Transverse colon (tissue), 3 donors: ENCODE data around the gene ARL8A.

Experiments used
- EP300 ChIP-seq: sonication (generic); formaldehyde crosslinking; IDR thresholded peaks from one replicate; pipeline ENCODE4 v1.6.1; 2017; ENCODE audit warnings: antibody characterized with exemption, low read depth
- TF ChIP-seq, protein P1 (sequence below), 5 experiments: fragments of 200-600 bp in 3 of 5; fragments of 450-650 bp in 2 of 5; sonication (generic) in 3 of 5; IDR thresholded peaks; 1 replicate in 2 of 5; 2 replicates in 3 of 5; pipeline ENCODE4 v1.5.1; 2016 to 2017; ENCODE audit warnings: antibody characterized with exemption in 5 of 5, inconsistent platforms in 3 of 5, mild to moderate bottlenecking in 2 of 5, moderate library complexity in 1 of 5

- no peak for TF ChIP-seq EP300
- TF ChIP-seq, protein P1, sequence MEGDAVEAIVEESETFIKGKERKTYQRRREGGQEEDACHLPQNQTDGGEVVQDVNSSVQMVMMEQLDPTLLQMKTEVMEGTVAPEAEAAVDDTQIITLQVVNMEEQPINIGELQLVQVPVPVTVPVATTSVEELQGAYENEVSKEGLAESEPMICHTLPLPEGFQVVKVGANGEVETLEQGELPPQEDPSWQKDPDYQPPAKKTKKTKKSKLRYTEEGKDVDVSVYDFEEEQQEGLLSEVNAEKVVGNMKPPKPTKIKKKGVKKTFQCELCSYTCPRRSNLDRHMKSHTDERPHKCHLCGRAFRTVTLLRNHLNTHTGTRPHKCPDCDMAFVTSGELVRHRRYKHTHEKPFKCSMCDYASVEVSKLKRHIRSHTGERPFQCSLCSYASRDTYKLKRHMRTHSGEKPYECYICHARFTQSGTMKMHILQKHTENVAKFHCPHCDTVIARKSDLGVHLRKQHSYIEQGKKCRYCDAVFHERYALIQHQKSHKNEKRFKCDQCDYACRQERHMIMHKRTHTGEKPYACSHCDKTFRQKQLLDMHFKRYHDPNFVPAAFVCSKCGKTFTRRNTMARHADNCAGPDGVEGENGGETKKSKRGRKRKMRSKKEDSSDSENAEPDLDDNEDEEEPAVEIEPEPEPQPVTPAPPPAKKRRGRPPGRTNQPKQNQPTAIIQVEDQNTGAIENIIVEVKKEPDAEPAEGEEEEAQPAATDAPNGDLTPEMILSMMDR (IDR thresholded peaks at IDR 0.05) = no peak
These were observed 30.7 kb downstream of the ARL8A start for GRCh38 chr1:202113690-202114300.
